Activated CD8-positive, alpha-beta memory T cell treated with anti-CD3 and anti-CD28 coated beads, Interleukin-2, amount 50 U/mL, for 24 hours (primary cell): ENCODE measurements around the gene TBC1D5.

Source experiments
- DNase-seq: peaks from one replicate; pipeline ENCODE4 v3.0.0-alpha.2; 2020; ENCODE audit errors: extremely low read depth

The TBC1D5 gene

DNA sequence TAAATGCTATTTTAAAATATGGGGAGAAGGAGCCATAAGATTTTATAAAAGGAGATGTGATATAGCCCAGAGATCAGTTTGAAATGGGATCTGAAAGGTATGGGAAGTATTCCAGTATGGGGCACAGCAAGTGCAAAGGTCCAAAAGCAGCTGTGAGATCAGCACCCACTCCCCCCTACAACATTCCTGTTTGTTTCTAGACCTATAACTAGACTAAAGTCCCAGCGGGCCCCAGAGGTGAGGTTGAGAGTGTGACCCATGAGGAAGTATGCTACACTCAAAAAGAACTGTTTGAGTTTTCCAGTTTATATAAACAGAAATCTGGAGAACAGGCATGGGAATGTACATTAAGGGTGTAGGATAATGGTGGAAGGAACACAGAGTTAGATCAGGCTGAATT, 152.5 kb downstream of the TBC1D5 start:
- DNase-seq = no peak

DNA sequence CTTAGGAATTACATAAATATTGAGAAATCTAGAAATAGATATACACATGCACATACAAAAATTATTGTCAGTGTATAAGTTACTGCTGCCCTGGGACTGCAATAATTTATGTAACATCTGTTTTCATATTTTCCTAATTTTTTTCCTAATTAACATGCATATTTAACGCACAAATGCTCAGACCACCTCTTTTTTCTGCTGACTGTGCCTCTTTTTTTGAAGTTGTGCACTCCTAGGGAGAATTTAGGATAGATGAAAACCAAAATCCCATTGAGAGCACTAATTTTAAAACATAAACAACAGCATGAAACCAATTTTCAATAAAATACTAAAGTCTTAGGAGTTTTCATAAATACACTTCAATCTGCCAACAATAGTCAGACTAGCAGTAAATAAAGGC, 154.0 kb downstream of the TBC1D5 start:
- no peak for DNase-seq

DNA sequence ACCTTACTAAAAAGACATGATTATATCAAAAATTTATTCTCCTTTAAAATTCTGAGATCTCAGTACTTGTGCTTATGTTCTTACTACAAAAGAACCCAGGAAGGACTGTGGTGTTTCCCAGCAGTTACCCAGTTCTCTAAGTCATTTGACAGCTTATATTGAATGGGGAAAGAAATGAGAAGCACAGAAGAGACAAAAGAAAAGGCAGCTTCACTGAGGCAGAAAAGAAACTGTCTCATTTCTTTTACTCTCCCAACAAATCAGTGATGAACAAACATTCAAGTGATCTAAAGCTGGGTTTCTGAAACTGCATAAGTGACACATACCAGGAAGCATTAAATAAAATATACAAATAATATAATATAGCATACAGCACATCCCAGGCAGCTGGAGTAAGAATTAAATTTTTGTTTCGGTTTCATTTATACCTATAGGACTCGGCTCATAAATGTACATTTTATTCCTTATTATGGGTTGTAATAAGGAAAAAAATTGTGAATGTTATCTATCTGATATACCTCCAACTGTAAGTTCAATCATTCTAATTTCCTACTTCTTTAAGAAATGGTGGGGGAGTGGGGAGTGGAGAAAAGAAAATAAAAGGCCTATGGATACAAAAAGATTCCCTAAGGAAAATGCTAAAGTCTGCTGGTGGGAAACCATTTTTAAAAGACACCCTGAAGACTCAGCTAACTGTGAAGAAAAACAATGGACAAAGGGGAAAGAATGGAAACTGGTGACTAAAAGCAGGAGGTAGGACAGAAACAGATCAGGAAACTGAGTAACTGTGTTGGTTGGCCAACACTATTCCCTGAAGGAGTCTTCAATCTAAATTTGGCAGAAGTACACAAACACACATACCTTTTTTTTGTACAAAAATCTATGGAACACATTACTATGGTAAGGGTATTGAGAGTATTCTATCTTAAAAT, 156.8 kb downstream of the TBC1D5 start:
- DNase-seq = no peak

DNA sequence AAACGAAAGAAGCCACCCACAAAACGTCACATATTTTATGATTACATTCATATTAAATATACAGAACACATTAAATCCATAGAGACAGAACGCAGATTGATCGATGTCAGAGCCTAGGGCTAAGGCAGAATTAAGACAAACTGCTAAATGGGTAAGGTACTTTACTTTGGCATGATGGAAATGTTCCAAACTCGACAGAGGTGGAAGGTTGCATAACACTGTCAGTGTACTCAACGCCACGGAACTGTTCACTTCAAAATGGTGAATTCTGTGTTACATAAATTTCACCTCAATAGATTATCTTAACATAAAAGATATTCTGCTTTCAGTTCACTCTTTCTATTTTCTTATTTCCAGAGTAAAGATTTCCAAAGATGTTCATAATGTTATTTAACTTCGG, 158.4 kb downstream of the TBC1D5 start:
- DNase-seq = no peak

DNA sequence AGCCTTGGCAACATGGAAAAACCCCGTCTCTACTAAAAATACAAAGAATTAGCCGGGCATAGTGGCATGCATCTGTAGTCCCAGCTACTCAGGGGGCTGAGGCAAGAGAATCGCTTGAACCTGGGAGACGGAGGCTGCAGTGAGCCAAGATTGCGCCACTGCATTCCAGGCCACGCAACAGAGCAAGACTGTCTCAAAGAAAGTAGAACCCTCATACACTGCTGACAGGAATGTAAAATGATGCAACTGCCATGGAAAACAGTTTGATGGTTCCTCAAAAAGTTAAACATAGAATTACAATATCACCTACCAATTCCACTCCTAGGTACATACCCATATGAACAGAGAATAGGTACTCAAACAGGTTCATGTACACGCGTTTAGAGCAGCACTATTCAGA, 158.9 kb downstream of the TBC1D5 start:
- DNase-seq = no peak

DNA sequence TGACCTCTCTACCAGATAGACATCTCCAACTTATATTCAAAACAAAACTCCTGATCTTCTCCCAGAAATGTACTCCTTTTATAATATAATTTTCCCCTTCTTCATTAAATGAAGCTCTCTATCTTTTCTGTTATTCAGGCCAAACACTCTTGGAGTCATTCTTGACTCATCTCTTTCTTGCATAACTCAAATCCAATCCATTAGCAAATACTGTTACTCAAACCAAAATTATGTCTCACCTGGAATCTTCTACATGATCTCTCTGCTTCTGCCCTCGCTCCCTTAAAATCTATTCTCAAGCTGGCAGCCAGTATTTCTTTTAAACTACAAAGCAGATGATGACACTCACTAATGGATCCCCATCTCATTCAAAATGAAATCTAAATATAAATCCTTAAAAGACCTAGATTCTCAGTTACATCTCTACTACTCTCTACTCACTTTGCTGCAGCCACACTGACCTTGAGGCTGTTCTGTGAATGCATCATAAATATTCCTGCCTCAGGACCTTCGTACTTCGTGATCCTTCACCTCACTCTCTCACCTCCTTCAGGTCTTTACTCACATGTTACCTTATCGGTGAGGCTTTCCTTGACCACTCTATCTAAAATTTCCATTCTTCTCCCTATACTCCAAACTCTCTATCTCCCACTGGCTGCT, 160.9 kb downstream of the TBC1D5 start:
- no peak for DNase-seq

DNA sequence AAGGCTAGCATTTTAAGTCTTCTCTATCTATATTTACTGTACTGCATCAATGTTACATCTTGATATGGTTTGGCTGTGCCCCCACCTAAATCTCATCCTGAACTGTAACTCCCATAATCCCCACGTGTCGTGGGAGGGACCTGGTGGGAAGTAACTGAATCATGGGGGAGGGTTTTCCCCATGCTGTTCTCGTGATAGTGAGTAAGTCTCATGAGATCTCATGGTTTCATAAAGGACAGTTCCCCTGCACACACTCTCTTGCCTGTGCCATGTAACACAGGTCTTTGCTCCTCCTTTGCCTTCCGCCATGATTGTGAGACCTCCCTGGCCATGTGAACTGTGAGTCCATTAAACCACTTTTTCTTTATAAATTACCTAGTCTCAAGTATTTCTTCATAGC, 161.5 kb downstream of the TBC1D5 start:
- no peak for DNase-seq

DNA sequence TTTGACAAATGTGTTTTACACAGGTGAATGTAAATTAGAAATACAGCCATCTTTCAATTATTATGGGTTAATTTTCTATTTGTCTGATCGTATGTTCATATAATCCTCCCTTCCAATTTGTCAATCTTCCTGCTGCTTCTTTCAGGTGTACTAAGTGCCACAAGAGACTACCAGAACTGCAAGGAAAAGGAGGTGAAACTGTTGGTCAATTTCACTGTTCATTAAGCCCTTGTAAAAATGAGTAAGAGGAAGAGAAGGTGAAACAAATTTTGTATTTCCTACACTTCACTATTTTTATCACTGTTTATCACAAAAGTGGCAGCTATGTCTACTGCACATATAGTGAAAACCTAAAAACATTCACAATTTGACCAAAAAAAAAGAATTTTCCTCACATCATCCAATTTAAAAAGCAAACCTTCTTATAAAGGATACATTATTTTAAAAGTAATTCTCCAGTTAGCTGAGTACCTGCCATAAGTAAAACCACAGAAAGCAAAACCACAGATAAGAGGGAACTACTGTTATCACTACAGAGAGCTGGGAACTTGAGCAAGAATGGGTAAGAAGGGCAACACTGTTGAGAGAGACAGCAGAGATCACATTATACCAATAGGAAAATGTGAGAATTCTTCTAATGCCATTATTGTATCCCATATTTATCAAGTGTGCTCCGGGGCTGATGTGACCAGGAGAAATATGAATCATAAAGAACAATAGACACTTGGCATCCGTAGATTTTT, 163.0 kb downstream of the TBC1D5 start:
- no peak for DNase-seq

DNA sequence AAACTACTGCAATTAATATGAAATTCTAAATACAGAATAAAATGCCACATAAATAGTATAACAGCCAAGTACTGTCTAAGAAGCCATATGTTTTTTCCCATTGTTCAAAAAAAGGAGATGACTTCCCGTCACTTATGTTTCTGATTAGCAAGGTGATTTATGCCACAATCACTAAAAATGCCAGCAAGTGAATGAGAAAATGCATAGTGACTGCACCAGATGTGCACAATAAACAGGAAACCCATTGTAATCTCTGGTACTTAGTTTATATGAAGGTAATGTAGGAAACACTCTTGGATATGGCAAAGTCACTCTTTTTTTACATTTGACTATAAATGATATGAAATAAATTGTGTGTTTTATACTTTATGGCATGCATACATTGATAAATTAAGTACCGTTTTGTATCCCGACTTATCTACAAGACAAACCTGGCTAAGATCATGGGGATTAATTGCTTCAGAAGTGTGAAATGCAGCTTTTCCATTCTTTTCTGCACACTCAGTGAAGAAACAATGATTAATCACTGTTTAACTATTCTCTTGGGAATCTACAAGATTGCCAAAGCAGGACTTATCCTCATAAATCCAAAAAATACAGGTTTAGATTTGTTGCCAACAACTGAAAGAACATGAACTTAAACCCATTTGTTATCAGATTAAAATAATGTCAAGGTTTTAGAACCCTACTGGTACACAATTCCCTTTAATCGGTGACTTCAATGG, 164.5 kb downstream of the TBC1D5 start:
- no peak for DNase-seq

DNA sequence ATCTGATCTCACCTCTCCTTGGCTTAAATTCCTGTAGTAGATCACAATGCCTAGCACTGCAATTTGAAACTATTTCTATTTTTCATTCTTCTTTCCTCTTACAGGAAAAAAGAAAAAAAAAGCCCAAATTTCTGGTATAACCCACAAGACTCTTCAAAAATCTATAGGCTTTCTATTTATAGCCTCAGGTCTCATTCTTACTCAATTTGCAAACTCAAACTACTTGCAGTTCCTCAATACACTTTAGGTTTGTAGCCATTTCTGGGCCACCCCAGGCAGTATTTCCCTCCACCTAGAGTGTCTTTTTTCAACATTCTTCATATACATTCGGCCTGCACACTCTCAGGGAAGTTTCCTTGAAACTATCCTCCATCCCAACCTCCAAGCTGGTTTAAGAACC, 169.0 kb downstream of the TBC1D5 start:
- no peak for DNase-seq

DNA sequence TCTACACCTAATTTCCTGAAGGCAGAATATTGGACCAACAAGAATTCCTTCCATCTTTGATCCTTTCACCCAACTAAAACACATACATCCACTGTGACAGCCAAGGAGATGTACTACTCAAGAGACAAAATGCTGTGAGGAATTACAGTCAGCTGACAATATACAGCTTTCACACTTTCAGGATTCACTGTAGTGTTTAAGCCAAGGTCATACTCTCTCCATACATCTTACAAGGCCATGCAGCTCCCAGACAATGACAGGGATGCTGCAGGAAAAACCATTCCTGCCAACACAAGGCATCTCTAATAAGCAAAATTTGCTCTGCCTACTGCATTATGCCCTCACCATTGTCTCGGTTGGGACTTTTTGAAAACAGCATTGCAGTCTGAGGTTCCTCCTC, 170.7 kb downstream of the TBC1D5 start:
- DNase-seq = no peak

DNA sequence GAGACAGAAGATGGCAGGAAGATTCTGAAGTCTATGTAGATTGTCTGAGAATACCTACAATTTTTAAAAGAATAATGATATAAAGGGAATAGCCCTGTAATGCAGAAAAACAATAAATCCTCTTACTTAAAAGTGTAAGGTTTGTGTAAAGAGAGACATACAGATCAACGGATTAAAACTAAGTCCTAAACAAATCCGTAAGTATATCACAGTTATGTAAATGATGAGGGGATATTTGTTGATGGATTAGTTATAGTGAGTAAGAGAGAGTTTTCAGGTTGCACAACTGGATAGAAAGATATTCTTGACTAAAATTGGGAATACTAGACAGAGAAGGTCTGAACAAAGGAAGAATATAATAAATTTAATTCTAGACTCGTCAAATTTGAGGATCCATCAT, 179.6 kb downstream of the TBC1D5 start:
- DNase-seq = no peak

DNA sequence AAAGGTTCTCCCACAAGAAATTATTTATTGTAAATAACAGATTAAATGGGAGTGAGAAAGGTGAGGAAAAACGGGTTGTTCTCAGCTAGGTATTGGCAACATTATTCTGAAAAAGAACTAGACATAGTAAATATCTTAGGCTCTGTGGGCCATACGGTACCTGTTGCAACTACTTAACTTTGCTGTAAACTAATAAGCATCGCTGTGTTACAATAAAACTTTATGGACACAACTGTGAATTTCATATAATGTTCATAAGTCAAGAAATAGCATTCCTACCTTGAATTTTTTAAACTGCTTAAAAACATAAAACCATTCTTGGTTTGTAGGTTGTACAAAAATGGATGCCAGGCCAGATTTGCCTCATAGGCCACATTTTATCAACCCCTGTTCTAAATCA, 183.9 kb downstream of the TBC1D5 start:
- no peak for DNase-seq

DNA sequence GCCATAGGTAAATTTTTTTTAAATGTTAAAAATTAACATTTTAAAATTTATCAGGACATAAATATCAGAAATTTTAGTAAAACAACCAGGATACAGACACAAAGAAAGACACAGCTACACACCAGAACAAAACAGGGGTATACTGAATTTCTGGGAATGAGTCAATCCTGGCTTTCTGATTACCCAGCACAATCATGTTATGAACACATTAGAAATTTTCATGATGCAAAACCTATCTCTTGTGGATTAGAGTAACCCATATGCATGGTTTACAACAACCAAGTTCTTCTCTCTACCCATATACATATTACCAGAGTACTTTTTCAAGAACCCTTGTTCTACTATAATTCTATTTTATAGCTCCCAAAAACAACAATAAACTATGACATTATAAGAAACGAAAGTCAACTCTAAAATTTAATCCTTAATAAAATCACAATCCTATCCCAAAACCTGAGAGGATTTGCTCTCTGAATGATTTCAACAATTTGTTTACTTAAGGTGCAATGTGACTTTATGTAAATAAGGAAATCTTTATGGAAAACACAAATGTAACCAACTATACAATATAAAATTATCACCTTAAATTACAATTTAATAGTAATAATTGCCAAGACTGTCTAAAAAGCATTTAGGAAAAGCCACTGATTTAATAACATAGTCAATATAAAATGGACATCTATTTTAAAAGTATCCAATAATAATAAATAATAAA, 184.5 kb downstream of the TBC1D5 start:
- DNase-seq = no peak

DNA sequence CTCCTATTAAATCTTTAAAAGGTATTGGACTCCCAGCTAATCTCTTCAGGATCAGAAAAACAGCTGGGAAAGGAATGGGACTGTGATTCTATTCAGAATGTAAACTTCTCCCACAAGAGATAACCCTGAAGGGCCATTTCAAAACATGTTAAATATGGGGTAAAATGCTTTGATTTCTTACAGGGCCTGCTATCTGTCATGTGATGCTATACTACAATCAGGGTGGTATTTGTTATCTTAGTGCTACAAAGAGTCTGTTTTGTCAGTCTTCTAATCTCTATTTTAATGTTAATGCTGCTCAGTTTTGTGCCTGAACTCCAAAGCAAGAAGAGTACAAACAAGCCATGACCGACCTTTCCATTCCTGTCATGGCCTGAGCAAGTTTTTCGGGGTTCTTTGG, 186.9 kb downstream of the TBC1D5 start:
- no peak for DNase-seq

DNA sequence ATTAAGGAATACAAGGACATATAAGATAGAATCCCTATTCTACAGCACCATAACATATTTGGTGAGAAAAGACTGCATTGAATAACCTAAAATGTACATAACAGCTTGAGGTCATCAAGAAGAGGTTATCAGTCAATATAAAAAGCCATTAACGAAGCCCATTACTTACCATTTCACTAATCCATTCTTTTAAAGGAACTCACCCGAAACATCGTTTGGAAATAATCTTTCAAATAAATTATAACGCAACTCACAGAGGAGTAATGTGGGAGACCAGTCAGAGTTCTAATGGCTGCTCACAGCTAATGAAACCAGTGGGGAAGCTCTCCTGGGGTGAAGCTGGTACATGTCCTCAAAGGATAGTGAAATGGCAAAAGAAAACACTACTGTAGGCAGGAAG, 188.4 kb downstream of the TBC1D5 start:
- DNase-seq = no peak

DNA sequence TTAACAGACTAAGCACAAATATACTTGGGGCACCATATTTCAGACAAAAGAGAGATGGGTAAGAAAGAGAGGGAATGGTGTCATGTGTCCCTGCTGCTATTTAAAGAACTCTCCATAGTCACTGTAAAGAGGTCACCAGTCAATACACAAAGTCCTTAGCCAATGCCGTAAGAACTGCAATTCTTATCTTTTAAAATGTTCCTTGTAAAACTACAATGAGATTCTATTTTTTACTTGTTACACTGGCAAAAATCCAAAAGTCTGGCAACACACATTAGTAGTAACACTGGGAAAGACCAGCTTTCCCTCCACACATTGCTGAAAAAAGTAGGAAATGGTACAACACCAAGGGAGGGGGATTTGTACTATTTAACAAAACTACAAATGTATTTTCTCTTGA, 189.4 kb downstream of the TBC1D5 start:
- DNase-seq = no peak

DNA sequence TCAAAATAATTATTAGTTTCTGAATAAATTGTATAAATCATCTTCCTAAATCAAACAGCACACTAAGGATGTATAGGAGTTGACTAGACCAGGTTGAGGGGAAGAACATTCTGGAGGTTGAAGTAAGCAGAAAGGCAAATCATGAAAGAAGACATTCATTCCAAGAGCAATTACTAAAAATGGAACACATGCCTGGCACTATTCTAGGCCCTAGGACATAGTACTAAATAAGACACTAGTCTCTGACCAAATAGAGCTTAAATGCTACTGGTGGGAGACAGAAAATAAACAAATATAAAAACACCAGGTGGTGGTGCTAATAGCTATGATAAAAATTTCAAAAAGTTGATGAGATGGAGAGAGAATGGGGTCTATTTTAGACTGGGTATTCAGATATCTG, 190.1 kb downstream of the TBC1D5 start:
- no peak for DNase-seq

DNA sequence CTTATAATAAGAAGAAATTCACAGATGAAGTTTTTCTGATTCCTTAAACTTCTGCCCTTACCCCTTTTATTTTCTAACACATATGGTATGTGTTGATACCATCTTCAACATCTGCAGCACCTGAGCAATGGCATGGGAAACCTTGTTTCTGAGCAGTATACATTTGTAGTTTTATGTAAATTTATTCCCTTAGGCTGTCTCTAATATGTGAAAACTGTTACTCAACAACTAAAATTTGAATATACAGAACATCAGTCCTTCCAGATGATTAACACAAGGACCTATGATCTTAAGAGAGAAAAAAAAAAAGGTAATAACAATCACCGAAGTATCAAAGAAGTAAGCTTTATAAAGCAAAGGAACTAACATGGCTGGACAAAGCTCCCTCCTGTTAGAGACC, 190.5 kb downstream of the TBC1D5 start:
- DNase-seq = no peak

DNA sequence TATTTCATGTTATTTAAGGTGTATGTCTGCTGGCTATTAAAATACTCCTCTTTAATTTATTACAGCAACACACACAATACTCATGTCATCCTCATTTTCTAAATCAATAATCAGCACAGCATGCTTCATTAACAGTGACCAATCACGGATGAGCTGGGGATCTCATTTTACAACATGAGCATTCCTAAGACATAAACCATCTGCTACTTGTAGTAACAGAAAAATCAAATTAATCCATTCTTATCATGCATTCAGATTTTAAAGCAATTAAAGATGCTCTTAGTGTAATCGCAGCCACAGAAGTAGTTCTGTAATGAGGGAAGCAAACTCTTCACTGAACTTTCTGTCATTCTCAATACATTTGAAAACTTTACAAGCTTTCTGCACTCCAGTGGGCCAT, 191.1 kb downstream of the TBC1D5 start:
- no peak for DNase-seq

DNA sequence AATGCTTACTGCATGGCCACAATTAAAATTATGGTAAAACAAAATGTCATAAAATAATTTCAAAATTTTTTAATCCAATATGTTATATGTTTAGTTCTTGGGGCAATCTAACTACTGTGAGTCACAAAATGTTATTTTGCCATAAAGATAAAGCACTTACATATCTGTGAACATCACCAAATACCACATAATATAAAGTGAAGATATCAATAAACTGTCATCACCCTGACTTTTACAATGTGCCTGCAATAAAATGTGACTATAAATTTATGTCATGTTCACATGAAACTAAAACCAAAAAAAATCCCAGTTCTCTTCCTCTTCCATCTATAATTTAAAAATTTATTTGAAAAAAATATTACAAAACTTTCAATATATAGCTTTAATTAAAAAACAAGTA, 191.8 kb downstream of the TBC1D5 start:
- DNase-seq = no peak
